RWPE2 (cell line): ENCODE results near the gene TMEM131L.

ENCODE experiments used
- ATAC-seq: fragments of 200-7000 bp; cut with Tn5 transposase; 3 replicates; pipeline ENCODE4 v1.9.1; 2021; ENCODE audit warnings: low read depth
- DNase-seq: peaks from one replicate; pipeline ENCODE4 v3.0.0-alpha.2; 2020; ENCODE audit warnings: low spot score
- H3K27ac ChIP-seq: fragments of 450-650 bp; 2 replicates; pipeline ENCODE4 v1.5.1; 2017; ENCODE audit warnings: mild to moderate bottlenecking; ENCODE audit not compliant: poor library complexity, severe bottlenecking
- H3K27me3 ChIP-seq: fragments of 250-450 bp; sonication (Bioruptor Pico); 2 replicates; pipeline ENCODE4 v1.5.1; 2021; ENCODE audit warnings: mild to moderate bottlenecking, moderate library complexity; ENCODE audit not compliant: insufficient read depth, poor library complexity, severe bottlenecking
- H3K36me3 ChIP-seq: fragments of 250-450 bp; sonication (Bioruptor Pico); 2 replicates; pipeline ENCODE4 v1.5.1; 2020; ENCODE audit warnings: low read depth, mild to moderate bottlenecking, moderate library complexity
- H3K4me1 ChIP-seq: fragments of 250-450 bp; sonication (Bioruptor Pico); 2 replicates; pipeline ENCODE4 v1.5.1; 2021; ENCODE audit warnings: mild to moderate bottlenecking, moderate library complexity; ENCODE audit not compliant: insufficient read depth, poor library complexity, severe bottlenecking
- H3K4me3 ChIP-seq: fragments of 250-450 bp; sonication (Bioruptor Pico); 2 replicates; pipeline ENCODE4 v1.5.1; 2021; ENCODE audit warnings: mild to moderate bottlenecking, moderate library complexity; ENCODE audit not compliant: severe bottlenecking
- H3K9me3 ChIP-seq: fragments of 250-450 bp; sonication (Bioruptor Pico); 2 replicates; pipeline ENCODE4 v1.5.1; 2021; ENCODE audit warnings: mild to moderate bottlenecking, moderate library complexity; ENCODE audit not compliant: severe bottlenecking
- TF ChIP-seq, protein P1 (sequence below): fragments of 450-650 bp; IDR thresholded peaks from one replicate; pipeline ENCODE4 v1.5.1; 2017; ENCODE audit warnings: mild to moderate bottlenecking, moderate library complexity; ENCODE audit not compliant: poor library complexity, severe bottlenecking

The TMEM131L gene

DNA sequence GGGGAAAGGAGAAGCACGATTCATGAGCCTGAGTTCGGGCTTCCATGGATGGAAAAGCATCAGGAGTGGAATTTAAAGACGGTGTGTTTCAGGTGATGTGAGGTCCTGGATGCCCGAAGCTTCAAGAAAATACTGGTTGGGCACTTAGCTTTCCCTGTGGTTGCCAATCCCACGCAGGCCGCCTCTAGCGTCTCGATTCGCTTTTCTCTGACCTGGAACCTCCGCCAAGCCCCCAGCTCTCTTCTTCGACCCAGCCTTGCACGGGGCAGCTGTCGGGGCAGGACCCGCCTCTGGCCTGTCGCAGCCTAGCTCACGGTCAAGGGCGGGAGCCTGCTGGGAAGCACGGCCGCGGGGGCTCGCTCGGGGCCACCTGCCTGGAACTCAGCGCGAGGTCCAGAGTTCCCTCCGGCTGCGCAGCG, 217.6 kb downstream of the TMEM131L start:
- Histone ChIP-seq H3K27ac (no peak overlapping the region), H3K36me3 (no peaks in the 10 kb centered on the region), H3K4me3 (peak overlapping the region; percentile 42), H3K27me3 (no peaks in the 10 kb centered on the region), H3K9me3 (no peaks in the 10 kb centered on the region), H3K4me1 (no peaks in the 10 kb centered on the region)
- no peak; the same call in 2 of the 3 replicates for ATAC-seq
- DNase-seq: no peak
- TF ChIP-seq, protein P1, sequence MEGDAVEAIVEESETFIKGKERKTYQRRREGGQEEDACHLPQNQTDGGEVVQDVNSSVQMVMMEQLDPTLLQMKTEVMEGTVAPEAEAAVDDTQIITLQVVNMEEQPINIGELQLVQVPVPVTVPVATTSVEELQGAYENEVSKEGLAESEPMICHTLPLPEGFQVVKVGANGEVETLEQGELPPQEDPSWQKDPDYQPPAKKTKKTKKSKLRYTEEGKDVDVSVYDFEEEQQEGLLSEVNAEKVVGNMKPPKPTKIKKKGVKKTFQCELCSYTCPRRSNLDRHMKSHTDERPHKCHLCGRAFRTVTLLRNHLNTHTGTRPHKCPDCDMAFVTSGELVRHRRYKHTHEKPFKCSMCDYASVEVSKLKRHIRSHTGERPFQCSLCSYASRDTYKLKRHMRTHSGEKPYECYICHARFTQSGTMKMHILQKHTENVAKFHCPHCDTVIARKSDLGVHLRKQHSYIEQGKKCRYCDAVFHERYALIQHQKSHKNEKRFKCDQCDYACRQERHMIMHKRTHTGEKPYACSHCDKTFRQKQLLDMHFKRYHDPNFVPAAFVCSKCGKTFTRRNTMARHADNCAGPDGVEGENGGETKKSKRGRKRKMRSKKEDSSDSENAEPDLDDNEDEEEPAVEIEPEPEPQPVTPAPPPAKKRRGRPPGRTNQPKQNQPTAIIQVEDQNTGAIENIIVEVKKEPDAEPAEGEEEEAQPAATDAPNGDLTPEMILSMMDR: no peak

- DNase-seq (peak; percentile 77), ATAC-seq (peak; percentile 85)
- H3K36me3 ChIP-seq: no peaks in the 10 kb centered on the region
- no peaks in the 10 kb centered on the region for H3K27me3 ChIP-seq
- H3K4me1 ChIP-seq: no peaks in the 10 kb centered on the region
- H3K4me3 ChIP-seq: peak within 1 kb of the TSS; percentile 42
- no peaks in the 10 kb centered on the region for H3K9me3 ChIP-seq
- TF ChIP-seq, protein P1: peak; percentile 12
- no peak within 1 kb of the TSS for H3K27ac ChIP-seq
Observed at GRCh38 chr4:153684182-153684970, 218.2 kb downstream of the TMEM131L start, which contains the start of gene TLR2. Gene TLR2, plus strand, starts transcription at chr4:153684280. Its CDS starts 18,628 bp downstream, at chr4:153702908.

DNA sequence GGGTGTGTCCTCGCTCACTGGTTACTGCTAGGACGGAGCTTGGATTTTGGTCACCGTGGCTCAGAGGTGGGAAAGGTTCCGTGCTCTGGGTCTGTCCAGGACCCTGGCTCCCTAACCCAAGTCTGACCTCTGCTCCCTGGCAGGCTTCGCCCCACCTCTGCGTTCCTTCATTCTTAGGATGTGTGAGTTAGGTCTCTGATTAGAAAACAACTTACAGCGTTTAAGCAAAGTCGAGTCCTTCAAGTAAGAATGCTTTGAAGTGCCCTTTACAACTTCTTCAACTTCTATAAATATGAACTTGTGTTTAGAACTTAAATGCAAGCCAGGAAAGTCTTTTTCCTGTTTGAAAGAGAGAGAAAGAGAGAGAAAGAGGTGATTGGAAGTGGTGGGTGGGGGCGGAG, 218.8 kb downstream of the TMEM131L start:
- Histone ChIP-seq H3K27me3 (no peaks in the 10 kb centered on the region), H3K27ac (no peak overlapping the region), H3K9me3 (no peaks in the 10 kb centered on the region), H3K4me1 (no peaks in the 10 kb centered on the region), H3K36me3 (no peaks in the 10 kb centered on the region), H3K4me3 (peak overlapping the region; percentile 42)
- no peak for DNase-seq
- TF ChIP-seq, protein P1: no peak
- no peak for ATAC-seq
